GM18951 (cell line): ENCODE measurements around the gene ZSWIM1.
"Not testable (repeated sequence)": the region's sequence is repeated elsewhere in the genome, so short reads cannot be mapped to it uniquely, and the experiment has no call there.

ENCODE experiments used
- POLR2A ChIP-seq: IDR thresholded peaks from 4 replicates; pipeline ENCODE4 v1.6.1; 2011; ENCODE audit warnings: mild to moderate bottlenecking; ENCODE audit not compliant: insufficient read length, insufficient read depth; ENCODE audit errors: extremely low read depth
- in situ Hi-C: fragments of 300-500 bp; cut with MboI; formaldehyde crosslinking; loops from one replicate; pipeline ENCODE4 v1.12.0; 2022; ENCODE audit warnings: low sequenced_read_pairs, mixed read lengths, inconsistent platforms; ENCODE audit not compliant: unreplicated experiment

Gene ZSWIM1

GRCh38 chr20:45863543-45864470, 17.2 kb upstream of the ZSWIM1 start:
- in situ Hi-C loops = no loop called here

GRCh38 chr20:45866454-45866853, 14.6 kb upstream of the ZSWIM1 start:
- no peak for TF ChIP-seq POLR2A
- in situ Hi-C loops = no loop called here

More at GRCh38 chr20:45863543-45864470, 17.2 kb upstream of the ZSWIM1 start:
- TF ChIP-seq POLR2A = no peak

- in situ Hi-C loops = no loop called here
Observed at GRCh38 chr20:45867136-45867818, 13.8 kb upstream of the ZSWIM1 start.

GRCh38 chr20:45867819-45868176, 13.2 kb upstream of the ZSWIM1 start:
- no peak for TF ChIP-seq POLR2A
- in situ Hi-C loops = no loop called here

More at GRCh38 chr20:45867136-45867818, 13.8 kb upstream of the ZSWIM1 start:
- no peak for TF ChIP-seq POLR2A

- in situ Hi-C loops = no loop called here
- no peak for TF ChIP-seq POLR2A
Observed at GRCh38 chr20:45872626-45873025, 8.4 kb upstream of the ZSWIM1 start.

GRCh38 chr20:45873409-45874103, 7.5 kb upstream of the ZSWIM1 start:
- in situ Hi-C loops = no loop called here
- no peak for TF ChIP-seq POLR2A

- in situ Hi-C loops = not testable (repeated sequence)
Observed at GRCh38 chr20:45874104-45874481, 6.9 kb upstream of the ZSWIM1 start.

GRCh38 chr20:45874576-45874975, 6.5 kb upstream of the ZSWIM1 start:
- no peak for TF ChIP-seq POLR2A
- in situ Hi-C loops = no loop called here

GRCh38 chr20:45878076-45878761, 2.8 kb upstream of the ZSWIM1 start:
- no peak for TF ChIP-seq POLR2A
- in situ Hi-C loops = no loop called here

- in situ Hi-C loops = no loop called here
- no peak for TF ChIP-seq POLR2A
Observed at GRCh38 chr20:45882469-45883099, 1.6 kb downstream of the ZSWIM1 start.

GRCh38 chr20:45883100-45883469, 2.1 kb downstream of the ZSWIM1 start:
- in situ Hi-C loops = no loop called here
- TF ChIP-seq POLR2A = no peak

GRCh38 chr20:45886590-45887345, 5.7 kb downstream of the ZSWIM1 start:
- in situ Hi-C loops = no loop called here
- no peak for TF ChIP-seq POLR2A
